GM21576 (cell line): ENCODE results near the gene SREBF1.

Experiments used
- ATAC-seq: cut with Tn5 transposase; IDR thresholded peaks from one replicate; pipeline ENCODE4 v1.9.1; 2021; ENCODE audit warnings: mild to moderate bottlenecking, moderate library complexity; ENCODE audit not compliant: unreplicated experiment

SREBF1 gene

DNA sequence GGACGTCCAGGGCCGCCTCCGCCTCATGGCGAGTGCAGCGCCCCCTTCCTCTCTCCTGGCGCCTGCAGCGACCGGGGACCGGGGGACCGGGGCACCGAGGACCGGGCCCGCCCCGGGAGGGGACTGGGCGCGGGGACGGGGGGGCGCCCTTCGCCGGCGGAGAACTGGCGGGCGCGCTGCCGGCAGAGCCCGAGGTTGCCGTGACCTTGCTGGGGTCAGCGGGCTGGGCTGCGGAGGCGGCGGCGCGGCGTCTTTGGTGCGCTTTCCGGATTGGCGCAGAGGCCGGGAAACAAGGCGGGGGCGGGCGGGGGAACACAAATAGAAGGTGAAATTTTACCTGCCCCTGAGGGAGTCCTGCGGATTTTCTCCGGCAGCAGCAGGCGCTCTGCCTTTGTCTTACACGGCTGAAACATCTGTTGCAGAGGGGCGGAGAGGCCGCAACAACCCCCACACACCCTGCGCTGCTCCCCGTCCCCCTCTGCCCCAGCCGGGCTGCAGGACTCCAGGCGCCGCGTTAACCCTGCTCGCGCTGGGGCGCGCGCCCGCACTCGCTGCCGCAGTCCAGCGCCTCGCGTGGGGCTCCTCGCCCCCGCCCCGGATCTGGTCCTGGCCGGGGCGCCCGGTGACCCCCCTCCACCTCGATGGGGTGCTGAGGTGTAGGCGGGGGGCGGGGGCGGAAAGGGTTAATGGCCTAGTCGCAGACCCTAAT is 53.5 kb downstream of the SREBF1 start:
- ATAC-seq, result no peak

GRCh38 chr17:17782523-17783115 is 54.2 kb downstream of the SREBF1 start:
- no peak for ATAC-seq

GRCh38 chr17:17781591-17782496 is 54.9 kb downstream of the SREBF1 start:
- ATAC-seq, result no peak

DNA sequence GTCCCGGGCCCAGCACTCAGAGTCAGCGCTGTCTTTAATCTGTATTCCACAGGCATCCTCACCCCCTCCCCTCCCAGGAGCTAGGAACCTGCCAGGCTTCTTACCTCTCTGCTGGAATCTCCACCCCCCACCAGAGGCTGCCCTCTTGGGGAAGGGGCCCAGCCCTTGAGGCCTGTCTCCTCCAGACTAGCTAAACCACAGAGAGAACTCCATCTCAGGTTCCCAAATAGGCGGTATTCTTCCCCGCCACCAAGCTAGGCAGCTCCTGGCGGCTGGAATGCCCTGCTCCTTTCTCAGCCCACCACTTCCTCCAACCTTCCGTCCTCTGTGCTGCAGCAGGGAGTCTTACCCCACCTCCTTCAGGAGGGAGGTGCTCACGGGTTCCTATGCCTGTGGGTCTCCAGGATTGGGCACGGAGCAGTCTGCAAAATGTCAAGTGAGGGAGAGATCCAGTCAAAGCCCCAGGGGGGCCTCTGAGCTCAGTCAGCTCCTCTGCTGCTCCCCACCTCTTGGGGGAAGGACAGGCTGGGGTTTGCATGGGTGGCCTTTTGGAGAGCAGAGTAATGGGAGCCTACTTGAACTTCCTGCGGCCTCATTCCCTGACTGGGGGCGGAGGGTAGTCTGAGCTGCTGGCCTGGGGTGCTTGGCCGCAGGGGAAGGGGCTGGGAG is 55.7 kb downstream of the SREBF1 start:
- no peak for ATAC-seq

DNA sequence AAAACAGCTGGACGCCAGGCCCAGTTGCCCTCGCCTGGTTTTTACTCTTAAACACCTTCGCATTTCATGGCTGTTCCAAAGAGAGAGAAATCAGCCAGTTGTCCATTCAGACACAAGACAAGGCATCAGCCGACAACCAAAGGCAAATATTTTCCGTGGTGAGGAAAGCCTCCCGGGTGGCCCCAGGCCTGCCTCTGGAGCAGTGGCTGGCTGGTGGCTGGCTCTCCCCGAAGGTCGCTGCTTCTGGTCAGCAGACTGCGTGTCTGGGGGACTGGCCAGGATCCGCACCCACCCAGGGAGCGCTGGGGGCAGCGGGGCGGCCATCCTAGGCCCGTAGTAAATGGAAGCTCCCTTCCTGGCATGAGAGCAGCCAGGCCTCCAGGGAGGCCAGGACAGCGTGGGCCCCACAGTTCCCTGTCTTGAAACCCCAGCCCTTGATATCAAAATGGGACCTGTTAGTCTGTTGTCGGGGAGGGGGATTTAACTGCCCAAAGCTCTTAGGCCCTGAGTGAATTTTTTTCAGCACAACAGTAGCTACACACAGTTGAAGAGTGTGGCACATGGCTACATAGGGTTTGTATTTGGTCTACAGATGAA is 57.7 kb downstream of the SREBF1 start:
- ATAC-seq, result no peak

GRCh38 chr17:17778308-17779014 is 58.3 kb downstream of the SREBF1 start:
- no peak for ATAC-seq

DNA sequence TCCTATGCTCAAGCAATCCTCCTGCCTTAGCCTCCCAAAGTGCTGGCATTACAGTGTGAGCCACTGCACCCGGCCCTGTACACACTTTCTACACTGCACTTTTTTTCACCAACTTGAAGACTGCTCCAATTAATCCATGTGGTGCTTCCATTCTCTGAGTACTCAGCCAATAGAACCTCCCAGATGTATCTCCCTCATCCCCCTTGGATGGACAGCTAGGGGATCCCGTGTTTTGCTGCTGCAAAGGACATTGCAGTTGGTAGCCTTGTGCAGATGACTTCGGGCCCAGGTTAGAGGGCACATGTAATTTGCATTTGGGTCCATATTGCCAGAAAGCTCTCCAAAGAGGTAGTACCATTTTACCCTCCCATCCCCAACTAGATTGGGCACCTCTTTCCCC is 59.9 kb downstream of the SREBF1 start:
- no peak for ATAC-seq

DNA sequence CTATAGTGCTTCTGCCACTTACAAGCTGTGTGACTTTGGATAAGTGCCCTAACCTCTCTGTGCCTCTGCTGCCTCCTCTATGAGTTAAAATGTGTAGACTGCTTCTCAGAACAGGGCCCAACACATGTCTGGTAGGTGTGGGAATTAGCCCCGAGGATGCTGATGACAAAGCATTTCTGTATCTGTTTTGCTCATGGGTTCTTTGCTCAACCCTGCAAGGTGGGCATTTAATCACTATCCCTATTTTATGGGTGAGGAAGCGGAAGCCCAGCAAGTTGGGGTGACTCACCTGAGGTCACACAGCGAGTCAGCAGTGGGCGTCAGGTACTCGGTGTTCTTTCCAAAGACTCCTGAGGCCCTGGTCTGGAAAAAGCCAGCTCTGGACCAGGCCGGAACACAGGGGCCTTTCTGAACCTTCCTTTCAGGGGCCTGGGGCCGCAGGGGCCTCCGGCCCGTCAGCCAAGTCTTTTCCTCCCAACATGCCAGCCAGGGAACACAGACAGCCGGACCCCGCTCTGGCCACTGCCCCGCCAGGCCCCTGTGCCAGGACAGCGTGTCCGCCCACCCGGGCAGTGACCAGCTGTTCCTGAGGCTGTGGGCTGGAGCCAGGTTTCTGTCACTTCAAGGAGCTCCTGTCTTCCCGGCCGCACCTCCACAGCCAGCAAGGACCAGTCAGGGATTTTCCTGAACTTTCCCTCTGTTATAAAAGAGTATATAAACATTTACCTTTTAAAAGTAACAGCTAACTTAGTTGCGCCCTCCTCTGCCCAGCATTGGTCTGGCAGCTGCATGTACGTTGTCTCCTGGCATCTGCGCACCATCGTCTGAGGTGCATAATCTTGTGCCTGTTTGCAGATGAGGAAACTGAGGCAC is 62.5 kb downstream of the SREBF1 start:
- ATAC-seq, result no peak

- ATAC-seq, result no peak
Measured at GRCh38 chr17:17772231-17772630, 64.6 kb downstream of the SREBF1 start.

DNA sequence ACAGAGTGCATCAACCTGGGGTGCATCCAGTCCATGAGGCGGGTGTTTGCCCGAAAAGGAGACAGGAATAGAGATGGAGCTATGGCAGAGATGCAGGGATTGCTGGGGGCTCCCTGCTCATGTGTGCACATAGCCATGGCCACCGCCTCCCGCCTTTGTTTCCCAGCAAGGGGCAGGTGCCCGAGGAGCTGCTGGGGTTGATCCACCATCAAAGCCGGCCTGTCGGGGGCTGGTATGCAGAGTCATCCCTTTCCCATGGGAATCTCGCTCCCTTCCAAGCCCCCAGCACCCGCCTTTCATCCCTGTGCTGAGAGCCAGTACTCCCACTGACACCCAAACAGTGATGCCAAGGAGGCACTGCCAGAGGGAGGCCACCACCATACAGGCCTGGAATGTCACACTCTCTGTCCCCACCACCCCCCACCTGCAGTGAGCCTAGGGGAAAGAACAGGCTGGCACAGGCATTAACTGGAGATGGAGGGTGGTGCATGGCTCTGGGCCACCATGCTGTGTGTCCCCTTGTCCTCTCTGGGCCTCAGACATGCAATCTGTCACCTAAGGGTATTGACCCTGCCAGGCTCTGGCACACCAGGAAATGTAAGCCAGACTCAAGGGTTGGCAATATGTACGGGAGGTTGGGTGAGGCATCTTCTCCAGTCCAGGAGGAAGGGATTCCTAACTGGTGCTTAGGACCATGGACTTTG is 65.1 kb downstream of the SREBF1 start:
- no peak for ATAC-seq

DNA sequence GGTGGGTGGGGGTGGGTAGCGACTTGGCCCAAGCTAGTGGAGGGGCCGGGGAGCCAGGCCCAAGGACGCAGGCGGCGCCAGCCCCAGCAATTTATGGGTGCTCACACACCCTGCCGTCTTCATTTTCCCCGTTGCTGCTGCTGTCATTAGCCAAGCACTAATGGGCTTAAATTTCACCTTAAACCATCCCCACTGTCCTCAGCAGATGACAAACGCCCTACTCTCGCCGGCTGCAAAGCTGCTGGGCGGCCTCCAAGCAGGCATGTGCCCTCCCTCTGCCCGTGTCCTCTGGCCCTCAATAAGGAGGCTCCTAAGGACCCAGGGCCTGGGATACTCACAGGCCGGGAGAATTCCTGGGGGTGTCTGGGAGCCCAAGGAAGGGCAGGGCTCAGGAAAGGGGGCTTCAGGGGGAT is 66.1 kb downstream of the SREBF1 start:
- no peak for ATAC-seq

- no peak for ATAC-seq
Measured at GRCh38 chr17:17769869-17770631, 66.7 kb downstream of the SREBF1 start.

- ATAC-seq, result no peak
Measured at GRCh38 chr17:17768424-17769088, 68.2 kb downstream of the SREBF1 start.

DNA sequence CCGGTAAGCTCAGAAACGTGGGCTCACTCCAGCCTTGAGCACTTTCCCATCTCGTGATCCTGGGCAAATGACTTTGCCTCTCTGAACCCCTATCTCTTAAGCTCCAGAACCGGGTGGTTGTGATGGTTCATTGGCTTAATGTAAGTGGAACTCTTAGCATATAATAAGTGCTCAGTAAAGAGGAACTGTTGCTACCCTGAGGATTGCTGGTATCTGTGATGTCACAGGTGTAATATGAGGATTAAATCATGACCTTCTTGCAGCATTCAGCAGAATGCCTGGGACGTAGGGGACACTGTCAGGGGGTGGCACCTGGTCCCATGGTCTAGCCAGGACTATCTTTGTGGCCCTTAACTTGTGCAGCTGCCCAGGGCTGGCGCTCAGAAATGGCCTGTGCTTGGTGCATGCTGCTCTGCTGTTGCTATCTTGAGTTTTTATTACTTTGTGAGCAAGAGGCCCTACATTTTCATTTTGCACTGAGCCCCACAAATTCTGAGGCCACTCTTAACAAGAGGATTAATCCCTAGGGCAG is 68.8 kb downstream of the SREBF1 start:
- no peak for ATAC-seq

DNA sequence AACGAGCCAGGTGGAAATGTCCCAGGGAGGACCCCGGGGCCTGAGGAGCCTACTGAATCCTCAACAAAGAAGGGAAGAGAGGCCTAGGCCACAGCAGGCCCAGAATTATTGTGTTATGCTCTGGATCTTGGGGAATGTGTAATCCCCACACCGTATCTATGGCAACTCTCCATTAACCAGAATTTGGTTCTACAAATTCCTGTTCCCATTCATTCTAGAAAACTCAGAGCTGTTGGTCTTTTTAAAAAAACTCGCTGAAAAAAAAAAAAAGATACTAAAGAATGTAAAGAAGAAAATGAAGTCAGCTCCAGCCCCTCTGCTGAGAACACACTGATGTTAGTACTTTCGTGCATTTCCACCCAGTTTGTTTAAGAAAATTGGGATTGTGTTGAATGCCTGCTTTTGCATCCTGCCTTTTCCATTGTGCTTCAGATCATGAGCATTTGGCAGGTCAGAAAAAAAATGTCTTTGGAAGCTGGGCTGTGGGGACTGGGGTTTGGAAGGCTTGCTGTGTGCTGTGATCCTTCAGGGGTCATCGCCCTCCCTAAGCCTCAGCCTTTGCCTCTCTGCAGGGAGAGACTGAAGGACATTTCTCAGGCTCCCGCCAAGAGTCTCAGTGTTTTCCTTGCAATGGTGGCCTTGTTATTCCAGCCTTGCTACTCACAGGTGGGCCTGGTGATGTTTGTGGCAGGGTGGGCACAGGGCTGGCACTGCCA is 69.5 kb downstream of the SREBF1 start:
- no peak for ATAC-seq

DNA sequence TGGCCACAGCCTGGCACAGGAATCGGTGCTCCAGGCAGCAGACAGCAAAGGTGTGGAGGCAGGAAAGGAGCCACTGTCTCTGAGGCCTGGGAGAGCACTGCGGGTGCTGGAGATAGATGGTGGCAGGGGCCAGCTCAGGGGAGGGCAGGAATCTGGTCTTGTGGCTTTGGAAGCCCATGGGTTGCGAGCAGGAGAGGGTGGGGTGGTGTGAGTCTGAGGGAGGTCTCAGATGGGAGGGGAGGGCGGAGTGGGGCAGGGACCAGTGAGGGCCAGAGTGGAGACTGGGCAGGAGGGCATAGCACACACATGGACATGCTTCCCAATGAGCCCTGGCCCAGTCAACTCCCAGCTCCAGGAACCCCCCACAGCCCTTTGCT is 70.1 kb downstream of the SREBF1 start:
- ATAC-seq, result no peak
